Mucosa of rectum (tissue), 2 donors: ENCODE results near the gene KCNN4.
"Not testable (repeated sequence)": the region's sequence is repeated elsewhere in the genome, so short reads cannot be mapped to it uniquely, and the experiment has no call there.

Experiments used
- H3K27ac ChIP-seq, 2 donors: one replicate each; pipeline ENCODE4 v1.7.0; 2013; ENCODE audit warnings: inconsistent platforms in 2 of 2, low read depth in 2 of 2, low read length in 2 of 2
- H3K27me3 ChIP-seq, 2 donors: one replicate each; pipeline ENCODE4 v1.7.0; 2013; ENCODE audit warnings: low read length in 2 of 2; ENCODE audit not compliant: control insufficient read depth in 2 of 2, insufficient read depth in 2 of 2
- H3K36me3 ChIP-seq, 2 donors: one replicate each; pipeline ENCODE4 v1.7.0; 2013; ENCODE audit warnings: low read length in 2 of 2; ENCODE audit not compliant: control insufficient read depth in 2 of 2, insufficient read depth in 2 of 2
- H3K4me1 ChIP-seq, 2 donors: one replicate each; pipeline ENCODE4 v1.7.0; 2013; ENCODE audit warnings: low read length in 2 of 2, mild to moderate bottlenecking in 1 of 2; ENCODE audit not compliant: control insufficient read depth in 2 of 2, insufficient read depth in 2 of 2
- H3K4me3 ChIP-seq, 2 donors: one replicate each; pipeline ENCODE4 v1.7.0; 2013; ENCODE audit warnings: low read length in 2 of 2
- H3K9ac ChIP-seq, 2 donors: one replicate each; pipeline ENCODE4 v1.7.0; 2013; ENCODE audit warnings: low read length in 2 of 2, low read depth in 1 of 2, mild to moderate bottlenecking in 1 of 2
- H3K9me3 ChIP-seq, 2 donors: one replicate each; pipeline ENCODE4 v1.7.0; 2013; ENCODE audit warnings: low read length in 2 of 2; ENCODE audit not compliant: control insufficient read depth in 2 of 2
- donor health status: healthy.
- donor health status: Normal muscosa, but diverticular disease.

Gene KCNN4

GRCh38 chr19:43812688-43813087 lies 31.9 kb upstream of the KCNN4 start:
- no peak overlapping the region for H3K4me3 ChIP-seq

GRCh38 chr19:43812259-43812658 lies 31.5 kb upstream of the KCNN4 start:
- no peaks in the 10 kb centered on the region for H3K9me3 ChIP-seq
- no peaks in the 10 kb centered on the region for H3K27me3 ChIP-seq
- no peak overlapping the region for H3K9ac ChIP-seq
- no peaks in the 10 kb centered on the region for H3K36me3 ChIP-seq
- no peak overlapping the region for H3K4me3 ChIP-seq
- no peak overlapping the region for H3K27ac ChIP-seq
- H3K4me1 ChIP-seq, result no peaks in the 10 kb centered on the region

More at GRCh38 chr19:43812688-43813087, 31.9 kb upstream of the KCNN4 start:
- H3K9ac ChIP-seq, result no peak overlapping the region
- H3K36me3 ChIP-seq, result no peaks in the 10 kb centered on the region
- no peaks in the 10 kb centered on the region for H3K27me3 ChIP-seq
- no peak overlapping the region for H3K27ac ChIP-seq
- H3K9me3 ChIP-seq, result no peaks in the 10 kb centered on the region
- no peaks in the 10 kb centered on the region for H3K4me1 ChIP-seq

- Histone ChIP-seq H3K9me3 (no peaks in the 10 kb centered on the region), H3K4me1 (no peaks in the 10 kb centered on the region), H3K36me3 (no peaks in the 10 kb centered on the region), H3K4me3 (no peak overlapping the region), H3K27ac (no peak overlapping the region), H3K27me3 (no peaks in the 10 kb centered on the region), H3K9ac (no peak overlapping the region)
Measured at GRCh38 chr19:43811837-43812236, 31.1 kb upstream of the KCNN4 start.

GRCh38 chr19:43809762-43810696 lies 29.3 kb upstream of the KCNN4 start:
- H3K27me3 ChIP-seq, result no peaks in the 10 kb centered on the region
- H3K9ac ChIP-seq, result no peak overlapping the region
- no peaks in the 10 kb centered on the region for H3K9me3 ChIP-seq
- H3K27ac ChIP-seq, result no peak overlapping the region
- no peaks in the 10 kb centered on the region for H3K4me1 ChIP-seq
- no peak overlapping the region for H3K4me3 ChIP-seq
- H3K36me3 ChIP-seq, result no peaks in the 10 kb centered on the region

GRCh38 chr19:43807651-43808050 lies 26.9 kb upstream of the KCNN4 start:
- no peak overlapping the region for H3K4me3 ChIP-seq
- H3K27ac ChIP-seq, result no peak overlapping the region
- H3K9ac ChIP-seq, result no peak overlapping the region
- H3K4me1 ChIP-seq, result no peaks in the 10 kb centered on the region
- no peaks in the 10 kb centered on the region for H3K36me3 ChIP-seq
- H3K9me3 ChIP-seq, result no peaks in the 10 kb centered on the region
- H3K27me3 ChIP-seq, result no peaks in the 10 kb centered on the region

GRCh38 chr19:43806848-43807247 lies 26.1 kb upstream of the KCNN4 start:
- H3K4me1 ChIP-seq, result no peaks in the 10 kb centered on the region
- no peaks in the 10 kb centered on the region for H3K36me3 ChIP-seq
- H3K9me3 ChIP-seq, result no peaks in the 10 kb centered on the region
- no peak overlapping the region for H3K9ac ChIP-seq
- no peak overlapping the region for H3K4me3 ChIP-seq
- no peak overlapping the region for H3K27ac ChIP-seq
- no peaks in the 10 kb centered on the region for H3K27me3 ChIP-seq

GRCh38 chr19:43806401-43806800 lies 25.6 kb upstream of the KCNN4 start:
- not testable (repeated sequence) for H3K9me3 ChIP-seq, H3K4me1 ChIP-seq, H3K27ac ChIP-seq

GRCh38 chr19:43804432-43804831 lies 23.7 kb upstream of the KCNN4 start:
- Histone ChIP-seq H3K36me3 (no peaks in the 10 kb centered on the region), H3K27me3 (no peaks in the 10 kb centered on the region), H3K4me1 (peaks cover 0 to 2% of the 10 kb centered on the region in 2 donors), H3K9ac (no peak overlapping the region), H3K9me3 (no peaks in the 10 kb centered on the region), H3K27ac (no peak overlapping the region), H3K4me3 (no peak overlapping the region)

More at GRCh38 chr19:43806401-43806800, 25.6 kb upstream of the KCNN4 start:
- not testable (repeated sequence) for H3K27me3 ChIP-seq, H3K36me3 ChIP-seq, H3K4me3 ChIP-seq, H3K9ac ChIP-seq

GRCh38 chr19:43802216-43802951 lies 21.6 kb upstream of the KCNN4 start, which contains the start of gene LYPD5:
TSS of gene LYPD5 (minus strand) at chr19:43802447. CDS start at chr19:43802380, 67 bp downstream.
- Histone ChIP-seq H3K27ac (no peak within 1 kb of the TSS), H3K4me1 (peaks cover 5 to 13% of the 10 kb centered on the region in 2 donors), H3K27me3 (no peaks in the 10 kb centered on the region), H3K4me3 (no peak within 1 kb of the TSS), H3K9me3 (no peaks in the 10 kb centered on the region), H3K36me3 (no peaks in the 10 kb centered on the region), H3K9ac (no peak within 1 kb of the TSS)

- H3K9ac ChIP-seq, result no peak overlapping the region
- H3K4me3 ChIP-seq, result no peak overlapping the region
- no peak overlapping the region for H3K27ac ChIP-seq
- H3K36me3 ChIP-seq, result no peaks in the 10 kb centered on the region
- peaks cover 5 to 13% of the 10 kb centered on the region in 2 donors for H3K4me1 ChIP-seq
- H3K27me3 ChIP-seq, result no peaks in the 10 kb centered on the region
- H3K9me3 ChIP-seq, result peaks cover 3% of the 10 kb centered on the region in 2 donors
Measured at GRCh38 chr19:43799502-43800142, 18.8 kb upstream of the KCNN4 start.
